Cortex of kidney (tissue), 1 donor: ENCODE measurements around the gene CSK.

Source experiments
- DNase-seq: peaks from one replicate; lab custom pipeline; 2025; lab: John Stamatoyannopoulos, UW

CSK gene

DNA sequence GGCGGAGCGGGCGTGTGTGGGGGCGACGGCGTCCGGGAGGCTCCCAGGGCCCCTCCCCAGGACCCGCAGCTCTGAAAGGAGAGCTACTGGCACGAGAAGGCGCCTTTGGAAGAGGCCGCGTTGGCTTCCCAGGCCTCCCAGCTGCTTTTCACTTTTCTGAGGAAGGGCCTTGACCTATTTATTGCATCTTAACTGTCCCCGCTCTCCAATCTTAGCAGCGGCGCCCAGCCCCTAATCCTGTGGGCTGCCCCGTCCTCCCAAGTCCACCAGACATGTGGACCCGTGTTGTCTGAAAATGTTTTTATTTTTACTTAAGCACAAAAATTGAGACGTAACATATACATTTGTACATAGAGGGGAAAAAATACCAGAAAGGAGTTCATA lies 61.6 kb downstream of the CSK start:
- no peak for DNase-seq

DNA sequence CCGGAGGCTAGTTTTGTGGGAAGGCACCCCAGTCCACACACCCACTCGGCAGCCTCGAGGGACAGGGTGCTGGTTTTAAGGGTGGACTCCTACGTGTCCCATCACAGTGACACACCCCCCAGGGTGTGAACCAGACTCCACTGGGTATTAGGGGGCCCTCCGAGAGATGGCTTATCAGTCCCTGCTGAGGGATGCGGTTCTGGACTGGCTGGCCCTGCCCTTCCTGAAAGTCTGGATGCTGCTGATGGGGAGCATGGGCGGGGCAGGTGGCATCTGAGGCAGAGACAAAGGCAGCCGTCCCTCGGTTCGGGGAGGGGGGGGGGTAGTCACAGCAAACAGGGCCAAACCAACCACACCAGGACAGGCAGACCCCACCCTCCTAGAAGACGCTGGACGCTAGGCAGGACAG lies 62.0 kb downstream of the CSK start:
- DNase-seq, result no peak

DNA sequence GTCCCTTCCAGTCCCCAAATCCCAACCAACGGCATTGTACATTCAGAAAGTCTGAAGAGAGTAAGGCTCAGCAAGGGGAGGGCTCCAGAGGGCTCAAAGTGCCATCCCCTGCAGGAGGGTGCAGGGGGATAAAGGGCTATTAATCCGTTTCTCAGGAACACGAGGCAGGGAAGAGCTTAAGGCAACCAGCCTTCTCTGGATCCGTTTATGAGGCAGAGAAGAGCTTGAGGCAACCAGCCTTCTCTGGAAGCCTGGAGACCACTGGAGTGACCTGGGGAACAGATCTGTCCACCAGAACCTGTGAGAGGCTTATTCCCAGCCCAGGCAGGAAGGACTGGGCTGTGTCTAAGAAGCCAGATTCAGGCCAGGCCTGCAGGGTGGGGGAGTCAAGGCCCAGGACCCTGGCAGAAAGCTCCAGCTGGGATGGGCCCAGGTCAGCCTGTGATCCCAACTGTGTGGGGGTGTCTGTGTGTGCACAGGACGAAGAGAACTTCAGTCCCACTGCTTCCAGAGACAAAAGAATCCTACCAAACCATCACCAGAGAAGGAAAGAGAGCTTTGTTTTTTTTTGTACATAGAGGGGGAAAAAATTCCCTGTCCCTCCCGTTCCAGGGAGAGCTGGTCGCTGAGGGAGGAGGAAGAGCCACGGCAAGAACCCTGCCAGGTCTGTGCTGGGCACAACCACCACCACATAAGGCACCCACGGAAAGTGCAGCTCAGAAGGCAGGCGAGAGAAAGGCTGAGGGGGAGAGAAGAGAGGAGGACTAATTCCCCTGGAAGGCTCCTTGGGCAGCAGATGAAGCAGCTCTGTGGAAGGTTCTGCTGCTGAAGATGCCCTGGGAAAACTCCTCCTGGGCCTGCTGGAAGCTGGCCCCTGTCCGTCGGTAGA lies 62.7 kb downstream of the CSK start:
- no peak for DNase-seq

DNA sequence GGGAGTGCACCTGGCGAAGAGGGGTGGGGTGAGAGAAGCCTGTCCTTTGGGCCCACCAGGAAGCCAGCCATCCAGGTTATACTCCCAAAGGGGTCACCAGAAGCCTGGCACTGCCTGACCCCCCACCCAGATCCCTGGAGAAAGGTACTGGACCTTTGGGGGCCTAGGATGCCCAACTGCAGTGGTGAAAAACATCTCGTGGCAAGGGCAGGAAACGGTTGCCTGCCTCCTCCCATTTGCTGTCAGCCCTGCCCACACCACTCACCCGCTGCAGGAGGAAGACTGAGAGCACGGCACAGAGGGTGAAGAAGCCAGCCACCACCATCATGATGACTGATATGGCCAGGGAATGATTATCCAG lies 63.3 kb downstream of the CSK start:
- DNase-seq, result no peak

GRCh38 chr15:74845581-74845980 lies 63.7 kb downstream of the CSK start:
- DNase-seq, result no peak

DNA sequence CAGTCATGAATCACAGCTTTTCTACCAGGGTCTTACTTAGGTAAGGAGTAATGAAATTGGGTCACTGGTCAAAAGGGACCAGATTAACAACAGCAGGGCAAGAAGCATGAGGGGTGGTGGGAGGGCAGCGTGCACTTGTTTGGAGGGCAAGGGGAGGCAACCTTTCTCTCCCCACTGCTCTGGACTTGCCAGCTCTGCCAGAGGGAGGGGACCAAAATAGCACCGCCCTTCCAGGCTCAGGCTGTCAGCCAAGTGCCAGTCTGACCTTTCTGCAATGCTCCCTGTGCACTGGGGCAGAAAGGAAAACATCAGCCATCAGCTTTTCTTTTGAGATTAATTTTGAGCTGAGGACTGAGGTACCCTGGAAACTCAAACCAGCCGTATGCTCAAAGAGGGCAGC lies 65.6 kb downstream of the CSK start:
- no peak for DNase-seq

DNA sequence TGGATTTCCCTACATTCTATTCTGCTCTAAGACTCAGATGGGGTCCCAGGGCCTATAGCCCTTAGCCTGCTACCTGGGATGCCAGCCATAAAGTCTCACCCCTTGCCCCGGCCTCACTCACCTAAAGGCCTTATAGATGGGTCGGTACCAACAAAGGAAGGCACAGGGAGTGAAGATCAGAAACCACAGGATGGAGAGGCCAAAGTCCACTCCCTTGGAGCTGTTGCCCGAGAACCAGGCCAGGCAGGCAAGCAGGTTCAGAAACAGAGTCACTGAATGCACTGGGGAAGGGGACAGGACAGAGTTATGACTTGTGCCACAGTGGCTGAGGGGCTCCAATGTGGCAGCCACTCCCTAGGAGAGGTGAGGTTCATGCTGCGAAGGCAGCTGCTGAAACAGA lies 68.5 kb downstream of the CSK start:
- no peak for DNase-seq

GRCh38 chr15:74851960-74852359 lies 70.1 kb downstream of the CSK start:
- DNase-seq, result no peak
